HG03280 (cell line): ENCODE results near the gene RAG2.

ENCODE experiments used
- ATAC-seq: cut with Tn5 transposase; IDR thresholded peaks from one replicate; pipeline ENCODE4 v1.9.1; 2021; ENCODE audit warnings: mild to moderate bottlenecking, moderate library complexity; ENCODE audit not compliant: unreplicated experiment

Gene RAG2

GRCh38 chr11:36601155-36601554, 3.1 kb upstream of the RAG2 start:
- no peak for ATAC-seq

- no peak for ATAC-seq
Observed at GRCh38 chr11:36600180-36600579, 2.1 kb upstream of the RAG2 start.

- no peak for ATAC-seq
Observed at GRCh38 chr11:36596880-36597279, 1.2 kb downstream of the RAG2 start.

GRCh38 chr11:36594316-36594989, 3.6 kb downstream of the RAG2 start, which contains the start of gene IFTAP:
Gene IFTAP, plus strand, starts transcription at chr11:36594502. Its CDS starts 15,602 bp downstream, at chr11:36610104.
- peak; percentile 68 for ATAC-seq

- no peak for ATAC-seq
Observed at GRCh38 chr11:36591433-36591832, 6.6 kb downstream of the RAG2 start.

- no peak for ATAC-seq
Observed at GRCh38 chr11:36590513-36590912, 7.5 kb downstream of the RAG2 start.

- ATAC-seq = no peak
Observed at GRCh38 chr11:36588099-36588498, 9.9 kb downstream of the RAG2 start.

- ATAC-seq = no peak
Observed at GRCh38 chr11:36586543-36586942, 11.5 kb downstream of the RAG2 start.

GRCh38 chr11:36583667-36584066, 14.4 kb downstream of the RAG2 start:
- no peak for ATAC-seq

- no peak for ATAC-seq
Observed at GRCh38 chr11:36581536-36581935, 16.5 kb downstream of the RAG2 start.

GRCh38 chr11:36578458-36578857, 19.6 kb downstream of the RAG2 start:
- no peak for ATAC-seq

- no peak for ATAC-seq
Observed at GRCh38 chr11:36577859-36578258, 20.2 kb downstream of the RAG2 start.

GRCh38 chr11:36577373-36577772, 20.7 kb downstream of the RAG2 start:
- no peak for ATAC-seq

GRCh38 chr11:36574486-36574885, 23.6 kb downstream of the RAG2 start:
- no peak for ATAC-seq

GRCh38 chr11:36569095-36569494, 28.9 kb downstream of the RAG2 start:
- ATAC-seq = no peak

- ATAC-seq = no peak
Observed at GRCh38 chr11:36567694-36568093, 30.3 kb downstream of the RAG2 start, which contains the start of gene RAG1. Gene RAG1, plus strand, starts transcription at chr11:36568007. Its CDS starts 5,298 bp downstream, at chr11:36573305.

- ATAC-seq = no peak
Observed at GRCh38 chr11:36566407-36567053, 31.5 kb downstream of the RAG2 start.

- no peak for ATAC-seq
Observed at GRCh38 chr11:36565031-36565610, 32.9 kb downstream of the RAG2 start.

GRCh38 chr11:36564376-36565030, 33.5 kb downstream of the RAG2 start:
- ATAC-seq = peak; percentile 63

- peak; percentile 98 for ATAC-seq
Observed at GRCh38 chr11:36558571-36559413, 39.2 kb downstream of the RAG2 start.

GRCh38 chr11:36557991-36558390, 40.0 kb downstream of the RAG2 start:
- ATAC-seq = no peak
